HepG2 (cell line): ENCODE results near the gene IL1R1. TPM values are rescaled to one million over a fixed set of nuclear protein-coding genes. Genes with fewer than 3 reads are reported as not detected.

ENCODE experiments used
- AHDC1 ChIP-seq: sonication (generic); formaldehyde crosslinking; IDR thresholded peaks from 2 replicates; pipeline ENCODE4 v1.5.1; 2020; ENCODE audit warnings: mild to moderate bottlenecking, missing genetic modification reagents, borderline replicate concordance
- DZIP1 ChIP-seq: sonication (generic); formaldehyde crosslinking; IDR thresholded peaks from 2 replicates; pipeline ENCODE4 v1.5.0; 2020; ENCODE audit warnings: mild to moderate bottlenecking, missing genetic modification reagents
- HCFC1 ChIP-seq: fragments of 150-350 bp; IDR thresholded peaks from 2 replicates; pipeline ENCODE4 v1.6.1; 2014; ENCODE audit warnings: low read depth, low read length
- HNRNPLL ChIP-seq: fragments of 200-400 bp; formaldehyde crosslinking; IDR thresholded peaks from 2 replicates; pipeline ENCODE4 v1.6.1; 2017; ENCODE audit warnings: mild to moderate bottlenecking, low read depth, low read length; ENCODE audit not compliant: poor library complexity, severe bottlenecking
- IRF2 ChIP-seq: IDR thresholded peaks from 2 replicates; pipeline ENCODE4 v1.6.1; 2018; ENCODE audit warnings: missing genetic modification reagents, missing compliant biosample characterization
- KDM2A ChIP-seq: sonication (generic); formaldehyde crosslinking; IDR thresholded peaks from 2 replicates; pipeline ENCODE4 v1.4.0; 2020; ENCODE audit warnings: low read depth, missing genetic modification reagents, borderline replicate concordance
- KLF16 ChIP-seq, 2 experiments: sonication (generic) in 1 of 2; formaldehyde crosslinking in 1 of 2; IDR thresholded peaks; 2 replicates each; pipeline versions ENCODE4 v1.6.1 to v1.8.0; 2016 to 2023; ENCODE audit warnings: missing genetic modification reagents in 2 of 2, missing compliant biosample characterization in 1 of 2
- KLF6 ChIP-seq: IDR thresholded peaks from 2 replicates; pipeline ENCODE4 v1.8.0; 2016; ENCODE audit warnings: missing biosample characterization, missing genetic modification reagents
- MBD4 ChIP-seq: IDR thresholded peaks from 2 replicates; pipeline ENCODE4 v1.6.1; 2012; ENCODE audit warnings: low read length, inconsistent platforms, borderline replicate concordance
- MED13 ChIP-seq: sonication (generic); formaldehyde crosslinking; IDR thresholded peaks from 2 replicates; pipeline ENCODE4 v1.5.0; 2020; ENCODE audit warnings: missing genetic modification reagents
- MLLT10 ChIP-seq: sonication (generic); formaldehyde crosslinking; IDR thresholded peaks from 2 replicates; pipeline ENCODE4 v1.4.0; 2020; ENCODE audit warnings: missing genetic modification reagents
- NFATC3 ChIP-seq: sonication (generic); formaldehyde crosslinking; IDR thresholded peaks from 2 replicates; pipeline ENCODE4 v1.5.1; 2020; ENCODE audit warnings: mild to moderate bottlenecking, missing genetic modification reagents
- PAXIP1 ChIP-seq: sonication (generic); formaldehyde crosslinking; conservative IDR thresholded peaks from 2 replicates; pipeline ENCODE4 v1.4.0; 2020; ENCODE audit warnings: mild to moderate bottlenecking, missing genetic modification reagents, moderate library complexity
- SP140L ChIP-seq: sonication (generic); formaldehyde crosslinking; IDR thresholded peaks from 2 replicates; pipeline ENCODE4 v1.4.0; 2020; ENCODE audit warnings: missing genetic modification reagents, borderline replicate concordance
- SYNCRIP ChIP-seq: fragments of 200-400 bp; formaldehyde crosslinking; IDR thresholded peaks from 2 replicates; pipeline ENCODE4 v1.6.1; 2018; ENCODE audit warnings: mild to moderate bottlenecking, low read depth, low read length; ENCODE audit not compliant: insufficient read depth
- ZBTB43 ChIP-seq: sonication (generic); formaldehyde crosslinking; conservative IDR thresholded peaks from 2 replicates; pipeline ENCODE4 v1.4.0; 2020; ENCODE audit warnings: missing genetic modification reagents
- ZSCAN25 ChIP-seq: sonication (generic); formaldehyde crosslinking; IDR thresholded peaks from 2 replicates; pipeline ENCODE4 v1.8.0; 2022; ENCODE audit warnings: mild to moderate bottlenecking, missing genetic modification reagents
- polyA plus RNA-seq, 8 experiments: library from polyadenylated mRNA; depleted of rRNA in 3 of 8; stranded (reverse) in 7 of 8; unstranded in 1 of 8; fragments of >200 nt; fragmentation: Illumina TruSeq in 4 of 8; extraction: Trizol in 4 of 8; gene quantifications; 2 replicates each; pipeline versions ENCODE4 v1.2.1 to v1.2.3, GENCODE V29; 2011 to 2016; ENCODE audit warnings: low read depth in 4 of 8, missing spikeins in 1 of 8, mixed read lengths in 1 of 8; ENCODE audit not compliant: insufficient read depth in 1 of 8
- total RNA-seq, 5 experiments: library from RNA; depleted of rRNA; stranded (reverse); fragments of >200 nt; fragmentation: Illumina TruSeq; extraction: Trizol; gene quantifications; 2 replicates each; pipeline ENCODE4 v1.2.3, GENCODE V29; 2016; ENCODE audit warnings: low read depth in 1 of 5

Gene IL1R1
- total and polyA plus RNA-seq, 2 of the 13 experiments (the other 11 are each of a cell fraction or from before 2014, with no cell fraction given), result 38.0 to 93.1 TPM

GRCh38 chr2:102107741-102108070, 34.8 kb upstream of the IL1R1 start (continued):
- TF ChIP-seq PAXIP1, result peak; percentile 98
- no peak for TF ChIP-seq HNRNPLL
- TF ChIP-seq MBD4, result 0 out of 2 replicates have a peak, but pooled peaks have one; percentile 59
- TF ChIP-seq HCFC1, result no peak
- no peak for TF ChIP-seq ZSCAN25 (CRISPR knock-in tag)
- no peak for TF ChIP-seq SYNCRIP
- TF ChIP-seq ZBTB43 (CRISPR knock-in tag), result peak; percentile 61; the same call in 1 of the 2 replicates
- TF ChIP-seq MLLT10, result no peak
- TF ChIP-seq KLF6 (CRISPR knock-in tag), result 0 out of 2 replicates have a peak, but pooled peaks have one; percentile 55
- peak; percentile 96; the same call in 1 of the 2 replicates for TF ChIP-seq AHDC1 (CRISPR knock-in tag)
- TF ChIP-seq KDM2A, result no peak
- TF ChIP-seq SP140L (CRISPR knock-in tag), result 0 out of 2 replicates have a peak, but pooled peaks have one; percentile 68
- TF ChIP-seq KLF16 (CRISPR knock-in tag; IDR thresholded peaks at IDR 0.05), result peak in 1 of 2 experiments; percentile 71; a peak in 1 of 4 replicates
- 0 out of 2 replicates have a peak, but pooled peaks have one; percentile 32 for TF ChIP-seq MED13 (CRISPR knock-in tag)
- no peak for TF ChIP-seq DZIP1 (CRISPR knock-in tag)
- no peak for TF ChIP-seq NFATC3 (CRISPR knock-in tag)
- peak; percentile 79; the same call in 1 of the 2 replicates for TF ChIP-seq IRF2 (CRISPR knock-in tag)
